GM08714 (cell line): ENCODE results near the gene PSEN1.

ENCODE experiments used
- H3K4me3 ChIP-seq: fragments of 200-500 bp; sonication (Bioruptor generic); 2 replicates; pipeline ENCODE4 v1.5.1; 2014; ENCODE audit warnings: mild to moderate bottlenecking, low read length, inconsistent platforms
- ZNF274 ChIP-seq: IDR thresholded peaks from 2 replicates; pipeline ENCODE4 v1.6.1; 2012; ENCODE audit warnings: mild to moderate bottlenecking, low read depth, low read length

PSEN1 gene

DNA sequence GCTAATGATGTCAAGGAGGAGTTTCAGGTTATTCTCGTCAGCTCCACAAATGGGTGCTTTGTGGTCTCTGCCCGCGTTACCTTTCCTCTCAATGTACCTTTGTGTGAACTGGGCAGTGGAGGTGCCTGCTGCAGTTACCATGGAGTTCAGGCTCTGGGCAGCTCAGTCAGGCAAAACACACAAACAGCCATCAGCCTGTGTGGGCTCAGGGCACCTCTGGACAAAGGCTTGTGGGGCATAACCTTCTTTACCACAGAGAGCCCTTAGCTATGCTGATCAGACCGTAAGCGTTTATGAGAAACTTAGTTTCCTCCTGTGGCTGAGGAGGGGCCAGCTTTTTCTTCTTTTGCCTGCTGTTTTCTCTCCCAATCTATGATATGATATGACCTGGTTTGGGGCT lies 84.3 kb downstream of the PSEN1 start:
- no peak for TF ChIP-seq ZNF274

GRCh38 chr14:73221945-73222344 lies 85.6 kb downstream of the PSEN1 start:
- TF ChIP-seq ZNF274 = no peak
- H3K4me3 ChIP-seq = no peak overlapping the region

More for the DNA sequence above, 84.3 kb downstream of the PSEN1 start:
- no peak overlapping the region for H3K4me3 ChIP-seq

DNA sequence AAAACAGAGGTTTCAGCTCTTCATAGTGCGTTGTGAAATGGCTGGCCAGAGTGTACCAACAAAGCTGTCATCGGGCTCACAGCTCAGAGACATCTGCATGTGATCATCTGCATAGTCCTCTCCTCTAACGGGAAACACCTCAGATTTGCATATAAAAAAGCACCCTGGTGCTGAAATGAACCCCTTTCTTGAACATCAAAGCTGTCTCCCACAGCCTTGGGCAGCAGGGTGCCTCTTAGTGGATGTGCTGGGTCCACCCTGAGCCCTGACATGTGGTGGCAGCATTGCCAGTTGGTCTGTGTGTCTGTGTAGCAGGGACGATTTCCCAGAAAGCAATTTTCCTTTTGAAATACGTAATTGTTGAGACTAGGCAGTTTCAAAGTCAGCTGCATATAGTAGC lies 86.7 kb downstream of the PSEN1 start:
- no peak for TF ChIP-seq ZNF274
- H3K4me3 ChIP-seq = no peak overlapping the region

GRCh38 chr14:73225496-73225895 lies 89.2 kb downstream of the PSEN1 start:
- TF ChIP-seq ZNF274 = no peak
- no peak overlapping the region for H3K4me3 ChIP-seq

DNA sequence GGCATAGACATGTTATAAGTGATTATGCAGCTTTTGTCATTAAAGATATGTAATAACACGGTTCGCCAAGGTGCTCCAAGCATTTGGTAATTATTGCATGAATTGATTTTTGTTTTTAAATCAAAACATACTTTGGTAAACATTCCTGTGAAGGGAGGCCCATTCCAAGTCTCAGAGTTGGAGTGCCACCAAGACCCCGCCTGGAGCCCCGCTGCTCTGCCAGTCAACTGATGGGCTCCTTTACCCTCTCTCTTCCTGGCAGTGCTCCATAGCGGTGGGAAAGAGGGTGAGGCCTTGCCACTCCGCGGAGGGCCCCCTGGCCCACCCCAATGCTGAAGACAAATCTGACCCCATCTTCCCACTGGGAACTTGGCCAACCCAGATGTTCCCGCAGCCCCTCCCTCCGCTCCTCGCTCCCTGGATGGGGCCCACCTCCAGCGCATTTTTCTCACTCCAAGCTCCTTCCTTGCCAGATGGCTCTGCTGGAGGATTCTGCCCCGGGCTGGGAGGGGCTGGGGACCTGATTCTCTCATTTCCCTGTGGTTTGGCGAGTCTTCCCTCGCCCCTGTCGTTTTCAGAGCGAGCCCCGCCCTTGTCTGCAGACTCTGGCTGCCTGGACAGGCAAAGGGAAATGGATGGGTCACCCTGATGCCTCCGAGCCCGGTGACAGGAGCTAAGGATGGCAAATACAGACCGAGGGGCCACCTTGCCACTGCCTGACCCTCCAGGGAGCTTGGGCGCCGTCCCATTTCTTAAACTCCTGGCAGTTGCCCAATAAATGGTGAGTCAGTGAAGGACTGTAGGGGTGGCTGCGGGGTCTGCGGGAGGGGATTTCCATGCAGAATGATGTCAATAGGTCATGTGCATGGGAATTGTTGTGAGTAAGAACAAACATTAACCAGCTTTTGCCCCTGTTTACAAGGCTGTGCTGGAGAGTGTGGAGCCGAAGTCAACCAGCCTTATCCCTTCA lies 91.8 kb downstream of the PSEN1 start:
- H3K4me3 ChIP-seq = no peak overlapping the region
- no peak for TF ChIP-seq ZNF274

- no peak overlapping the region for H3K4me3 ChIP-seq
- TF ChIP-seq ZNF274 = no peak
These were observed 93.7 kb downstream of the PSEN1 start for GRCh38 chr14:73230051-73230450.

DNA sequence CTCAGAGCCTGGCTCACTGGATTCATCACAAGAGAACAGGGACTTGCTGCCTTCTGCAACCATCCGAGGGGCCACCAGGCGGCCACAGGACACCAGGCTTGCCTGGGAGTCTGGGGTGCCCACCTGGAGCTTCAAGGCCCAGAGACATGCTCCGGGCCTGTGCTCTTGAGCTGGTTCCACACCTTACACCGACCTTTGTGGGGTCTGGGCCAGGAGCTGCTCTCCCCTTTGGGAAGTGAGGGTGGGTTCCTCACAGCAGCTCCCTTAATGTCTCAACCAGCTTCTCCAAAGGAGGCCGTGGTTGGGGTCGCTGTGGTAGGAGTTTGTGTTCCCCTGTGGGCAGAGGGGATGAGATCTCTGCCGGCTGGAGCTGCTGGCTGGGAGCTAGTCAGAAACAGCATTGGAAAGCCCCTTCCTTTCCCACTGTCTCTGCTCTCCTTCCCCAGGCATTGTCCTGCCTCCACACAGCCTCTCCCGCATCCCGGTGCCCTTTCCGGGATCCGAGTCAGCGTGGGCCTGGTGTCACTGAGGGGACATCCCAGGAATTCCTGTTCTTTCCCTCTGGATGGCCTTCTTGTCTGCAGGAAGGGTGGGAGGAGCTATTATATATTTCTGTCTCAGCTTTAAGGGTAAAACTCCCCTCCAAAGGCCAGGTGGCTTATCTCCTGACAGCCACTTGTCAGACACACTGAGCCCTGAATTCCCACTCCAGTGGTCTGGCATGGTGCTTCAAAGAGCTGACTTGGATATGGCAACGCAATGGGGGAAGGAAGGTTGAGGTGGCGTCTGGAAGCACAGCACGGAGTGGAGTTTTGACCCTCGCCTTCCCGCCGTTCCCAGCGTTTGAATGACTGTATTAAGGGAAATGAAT lies 95.9 kb downstream of the PSEN1 start:
- TF ChIP-seq ZNF274 = no peak
- H3K4me3 ChIP-seq = no peak overlapping the region

- no peak for TF ChIP-seq ZNF274
- H3K4me3 ChIP-seq = no peak overlapping the region
These were observed 96.7 kb downstream of the PSEN1 start for GRCh38 chr14:73232984-73233383.

- no peak for TF ChIP-seq ZNF274
- H3K4me3 ChIP-seq = no peak overlapping the region
These were observed 97.3 kb downstream of the PSEN1 start for GRCh38 chr14:73233564-73233963.

- no peak overlapping the region for H3K4me3 ChIP-seq
- TF ChIP-seq ZNF274 = no peak
These were observed 97.7 kb downstream of the PSEN1 start for GRCh38 chr14:73234029-73234428.

- no peak overlapping the region for H3K4me3 ChIP-seq
- no peak for TF ChIP-seq ZNF274
These were observed 98.5 kb downstream of the PSEN1 start for GRCh38 chr14:73234586-73235394.

- no peak for TF ChIP-seq ZNF274
- no peak overlapping the region for H3K4me3 ChIP-seq
These were observed 99.3 kb downstream of the PSEN1 start for GRCh38 chr14:73235531-73236155.

- TF ChIP-seq ZNF274 = no peak
- H3K4me3 ChIP-seq = no peak overlapping the region
These were observed 99.8 kb downstream of the PSEN1 start for GRCh38 chr14:73236157-73236556.
